B cell (primary cell): ENCODE data around the gene RETREG1. TPM values are rescaled to one million over a fixed set of nuclear protein-coding genes. Genes with fewer than 3 reads are reported as not detected.
"Not testable (repeated sequence)": the region's sequence is repeated elsewhere in the genome, so short reads cannot be mapped to it uniquely, and the experiment has no call there.

Experiments
- ATAC-seq: fragments of 200-7000 bp; cut with Tn5 transposase; one replicate; pipeline ENCODE4 v1.10.0; 2021; ENCODE audit warnings: low read depth, mild to moderate bottlenecking, moderate number of reproducible peaks, moderate library complexity
- CTCF ChIA-PET: fragments of 350-600 bp; sonication (Branson Sonifier 250); formaldehyde crosslinking; loops from one replicate; lab custom pipeline; 2021; ENCODE audit warnings: antibody characterized with exemption, inconsistent platforms; lab: Charles Lee
- POLR2A ChIA-PET: fragments of 350-600 bp; sonication (Branson Sonifier 250); formaldehyde crosslinking; loops from one replicate; lab custom pipeline; 2021; ENCODE audit warnings: antibody characterized with exemption; lab: Charles Lee
- DNase-seq: peaks from one replicate; pipeline ENCODE4 v3.0.0; 2013
- H2AFZ ChIP-seq: 2 replicates; pipeline ENCODE4 v1.6.1; 2012; ENCODE audit warnings: mild to moderate bottlenecking, low read depth, low read length; ENCODE audit not compliant: insufficient read depth, poor library complexity, severe bottlenecking
- H3K27ac ChIP-seq, 2 donors: 1 replicate in 1 of 2; 2 replicates in 1 of 2; pipeline ENCODE4 v1.5.1; 2012 to 2013; ENCODE audit warnings: low read length in 2 of 2, mild to moderate bottlenecking in 2 of 2, moderate library complexity in 1 of 2
- H3K27me3 ChIP-seq, 4 experiments: fragments of 200-600 bp in 1 of 4; sonication (generic) in 1 of 4; replicated peaks in 1 of 4; 1 replicate in 2 of 4; 2 replicates in 2 of 4; pipeline versions ENCODE4 v1.6.1 to v1.7.0; 2013 to 2016; ENCODE audit warnings: low read length in 3 of 4, mild to moderate bottlenecking in 2 of 4, mixed read lengths in 1 of 4, moderate library complexity in 1 of 4; ENCODE audit not compliant: insufficient read depth in 4 of 4, control insufficient read depth in 3 of 4; ENCODE audit errors: control extremely low read depth in 1 of 4
- H3K36me3 ChIP-seq, 2 experiments: replicated peaks in 1 of 2; 1 replicate in 1 of 2; 2 replicates in 1 of 2; pipeline versions ENCODE4 v1.6.1 to v1.7.1; 2013; ENCODE audit warnings: low read length in 1 of 2; ENCODE audit not compliant: insufficient read depth in 2 of 2, control insufficient read depth in 1 of 2; ENCODE audit errors: control extremely low read depth in 1 of 2, extremely low read depth in 1 of 2
- H3K4me1 ChIP-seq, 2 donors: fragments of 200-600 bp in 1 of 2; sonication (generic) in 1 of 2; 1 replicate in 1 of 2; 2 replicates in 1 of 2; pipeline versions ENCODE4 v1.5.1 to v1.6.1; 2013 to 2017; ENCODE audit warnings: low read length in 2 of 2; ENCODE audit not compliant: control insufficient read depth in 2 of 2, insufficient read depth in 2 of 2
- H3K4me2 ChIP-seq: replicated peaks from 2 replicates; pipeline ENCODE3; 2012; ENCODE audit warnings: mild to moderate bottlenecking, low read depth, low read length; ENCODE audit not compliant: poor library complexity, severe bottlenecking
- H3K4me3 ChIP-seq, 5 experiments: fragments of 200-600 bp in 1 of 5; sonication (generic) in 1 of 5; 1 replicate in 3 of 5; 2 replicates in 2 of 5; pipeline versions ENCODE4 v1.5.1 to v1.7.0; 2011 to 2016; ENCODE audit warnings: low read length in 4 of 5, mild to moderate bottlenecking in 4 of 5, low read depth in 2 of 5, control low read depth in 1 of 5, moderate library complexity in 1 of 5; ENCODE audit not compliant: insufficient read depth in 1 of 5; ENCODE audit errors: control extremely low read depth in 1 of 5, extremely low read depth in 1 of 5
- H3K79me2 ChIP-seq: fragments of 200-600 bp; sonication (generic); one replicate; pipeline ENCODE4 v1.6.0; 2016; ENCODE audit warnings: low read length; ENCODE audit not compliant: control insufficient read depth, insufficient read depth
- H3K9ac ChIP-seq: fragments of 200-600 bp; sonication (generic); 2 replicates; pipeline ENCODE4 v1.6.1; 2017; ENCODE audit warnings: mild to moderate bottlenecking, low read length, moderate library complexity
- H3K9me3 ChIP-seq, 3 donors: one replicate each; pipeline versions ENCODE4 v1.6.1 to v1.7.1; 2013; ENCODE audit warnings: low read length in 2 of 3; ENCODE audit not compliant: control insufficient read depth in 2 of 3, insufficient read depth in 1 of 3; ENCODE audit errors: control extremely low read depth in 1 of 3
- H4K20me1 ChIP-seq: 2 replicates; pipeline ENCODE4 v1.6.0; 2012; ENCODE audit warnings: mild to moderate bottlenecking, low read length; ENCODE audit not compliant: insufficient read depth, control insufficient read depth, poor library complexity, severe bottlenecking
- H3K27ac Mint-ChIP-seq: one replicate; pipeline ENCODE4 v1.8.0; 2021; ENCODE audit warnings: mixed read lengths
- H3K27me3 Mint-ChIP-seq: one replicate; pipeline ENCODE4 v1.8.0; 2021; ENCODE audit warnings: mixed read lengths
- H3K4me1 Mint-ChIP-seq: one replicate; pipeline ENCODE4 v1.8.0; 2021; ENCODE audit warnings: mixed read lengths
- H3K4me3 Mint-ChIP-seq: one replicate; pipeline ENCODE4 v1.8.0; 2021; ENCODE audit warnings: mixed read lengths
- H3K9me3 Mint-ChIP-seq: one replicate; pipeline ENCODE4 v1.8.0; 2022; ENCODE audit warnings: mixed read lengths; ENCODE audit not compliant: insufficient read depth
- CTCF ChIP-seq: fragments of 200-600 bp; IDR thresholded peaks from one replicate; pipeline ENCODE4 v1.8.0; 2022; ENCODE audit warnings: antibody characterized with exemption, mild to moderate bottlenecking
- EZH2 ChIP-seq: IDR thresholded peaks from 2 replicates; pipeline ENCODE4 v1.6.1; 2012; ENCODE audit warnings: borderline replicate concordance, low read depth, mild to moderate bottlenecking, moderate library complexity, low read length; ENCODE audit not compliant: insufficient read depth, poor library complexity, severe bottlenecking
- WGBS: methylation state at CpG from one replicate; pipeline ENCODE4 v1.1.5; 2013; ENCODE audit warnings: missing lambda C conversion rate; ENCODE audit not compliant: insufficient coverage; 5-methylcytosine and 5-hydroxymethylcytosine counted together
- intact Hi-C: fragments of 100-400 bp; cut with micrococcal nuclease; formaldehyde crosslinking; loops from one replicate; pipeline ENCODE4 v1.10.0; 2022
- polyA plus RNA-seq: library from polyadenylated mRNA; depleted of rRNA; stranded (reverse); fragments of >200 nt; gene quantifications from 2 replicates; pipeline ENCODE4 v1.2.3, GENCODE V29; 2012
- total RNA-seq, 2 donors: library from RNA; stranded (reverse); fragments of 120-200 nt in 1 of 2; gene quantifications; 1 replicate in 1 of 2; 2 replicates in 1 of 2; pipeline versions ENCODE4 v1.2.3 to v1.2.4, GENCODE V29; 2013 to 2022

Gene RETREG1
- total and polyA plus RNA-seq, 2 donors (not counting 1 experiment from before 2014, with no cell fraction given) = 5.1 to 12.9 TPM

GRCh38 chr5:16654647-16655334, 38.0 kb upstream of the RETREG1 start:
- no peak for DNase-seq
- Mint-ChIP-seq H3K9me3 (no peaks in the 10 kb centered on the region), H3K4me1 (no peaks in the 10 kb centered on the region), H3K27ac (no peak overlapping the region), H3K4me3 (no peak overlapping the region), H3K27me3 (no peaks in the 10 kb centered on the region)
- TF ChIP-seq CTCF (no peak), EZH2 (no peak)
- ChIA-PET CTCF (no interaction called here), POLR2A (no interaction called here)
- Histone ChIP-seq H3K4me2 (no peak overlapping the region), H2AFZ (no peak overlapping the region), H3K27me3 (no peaks in the 10 kb centered on the region), H3K4me1 (no peaks in the 10 kb centered on the region), H3K27ac (no peak overlapping the region), H4K20me1 (no peaks in the 10 kb centered on the region), H3K79me2 (no peaks in the 10 kb centered on the region), H3K4me3 (no peak overlapping the region), H3K9ac (no peak overlapping the region), H3K9me3 (peaks cover 0 to 3% (median 0%) of the 10 kb centered on the region in 3 donors), H3K36me3 (no peaks in the 10 kb centered on the region)
- no peak for ATAC-seq
- 0% methylated on average over 1 of the region's 6 CpGs for WGBS
- intact Hi-C loops = no loop called here

- H3K79me2 ChIP-seq, H3K4me3 Mint-ChIP-seq, H3K4me1 Mint-ChIP-seq, H3K9ac ChIP-seq, H3K4me3 ChIP-seq, intact Hi-C loops, DNase-seq, H3K9me3 Mint-ChIP-seq, H3K27ac ChIP-seq, H3K4me2 ChIP-seq, H3K9me3 ChIP-seq, H3K27me3 Mint-ChIP-seq, ATAC-seq, H3K27ac Mint-ChIP-seq, H3K36me3 ChIP-seq, H2AFZ ChIP-seq, CTCF ChIA-PET, H4K20me1 ChIP-seq, POLR2A ChIA-PET, H3K27me3 ChIP-seq, H3K4me1 ChIP-seq: not testable (repeated sequence)
- WGBS = 82% methylated on average over 2 of the region's 8 CpGs
Observed at GRCh38 chr5:16648739-16649138, 31.9 kb upstream of the RETREG1 start.
